HEK293T (cell line): Measurements from ENCODE around the gene ZFYVE26.

ENCODE experiments used
- ARNT ChIP-seq: fragments of 450-650 bp; IDR thresholded peaks from 2 replicates; pipeline ENCODE4 v1.6.1; 2017; ENCODE audit warnings: mild to moderate bottlenecking
- BHLHE40 ChIP-seq: fragments of 450-650 bp; IDR thresholded peaks from 2 replicates; pipeline ENCODE4 v1.6.1; 2016; ENCODE audit warnings: mild to moderate bottlenecking, moderate library complexity, borderline replicate concordance
- ELF4 ChIP-seq: fragments of 450-650 bp; IDR thresholded peaks from 2 replicates; pipeline ENCODE4 v1.6.1; 2017; ENCODE audit warnings: antibody characterized with exemption
- FOXA1 ChIP-seq: fragments of 450-650 bp; IDR thresholded peaks from 2 replicates; pipeline ENCODE4 v1.6.1; 2016; ENCODE audit warnings: mild to moderate bottlenecking
- FOXK2 ChIP-seq: fragments of 450-650 bp; IDR thresholded peaks from 2 replicates; pipeline ENCODE4 v1.6.1; 2016; ENCODE audit warnings: mild to moderate bottlenecking
- FOXM1 ChIP-seq: fragments of 450-650 bp; IDR thresholded peaks from 2 replicates; pipeline ENCODE4 v1.6.1; 2017; ENCODE audit warnings: mild to moderate bottlenecking, borderline replicate concordance
- L3MBTL2 ChIP-seq: fragments of 450-650 bp; conservative IDR thresholded peaks from 2 replicates; pipeline ENCODE4 v1.6.1; 2016; ENCODE audit warnings: mild to moderate bottlenecking
- NFRKB ChIP-seq: fragments of 450-650 bp; IDR thresholded peaks from 2 replicates; pipeline ENCODE4 v1.6.1; 2016; ENCODE audit warnings: mild to moderate bottlenecking, moderate library complexity
- SUZ12 ChIP-seq: fragments of 450-650 bp; IDR thresholded peaks from 2 replicates; pipeline ENCODE4 v1.6.1; 2016; ENCODE audit warnings: mild to moderate bottlenecking
- TARDBP ChIP-seq: fragments of 450-650 bp; IDR thresholded peaks from 2 replicates; pipeline ENCODE4 v1.6.1; 2016
- ZNF384 ChIP-seq: fragments of 450-650 bp; IDR thresholded peaks from 2 replicates; pipeline ENCODE4 v1.6.1; 2016

GRCh38 chr14:67816326-67817002 is at the start of gene ZFYVE26:
- TF ChIP-seq ELF4: peak; percentile 59
- no peak for TF ChIP-seq ARNT
- no peak; the same call in 1 of the 2 replicates for TF ChIP-seq L3MBTL2
- TF ChIP-seq FOXM1: no peak
- no peak for TF ChIP-seq FOXK2
- TF ChIP-seq TARDBP: no peak
- peak; percentile 71; the same call in 1 of the 2 replicates for TF ChIP-seq NFRKB
- TF ChIP-seq SUZ12: no peak
- no peak for TF ChIP-seq ZNF384
- TF ChIP-seq BHLHE40: no peak
- TF ChIP-seq FOXA1: no peak
